ENCODE results near the gene RAB3GAP1.

GRCh38 chr2:135047300-135047699, 4.8 kb upstream of the RAB3GAP1 start, which contains the start of gene MAP3K19:
- no peak for TF ChIP-seq EZH2 (IDR thresholded peaks at IDR 0.05; ENCODE audit: borderline replicate concordance, low read depth, low read length, poor library complexity, severe bottlenecking)
- TF ChIP-seq, protein P1, sequence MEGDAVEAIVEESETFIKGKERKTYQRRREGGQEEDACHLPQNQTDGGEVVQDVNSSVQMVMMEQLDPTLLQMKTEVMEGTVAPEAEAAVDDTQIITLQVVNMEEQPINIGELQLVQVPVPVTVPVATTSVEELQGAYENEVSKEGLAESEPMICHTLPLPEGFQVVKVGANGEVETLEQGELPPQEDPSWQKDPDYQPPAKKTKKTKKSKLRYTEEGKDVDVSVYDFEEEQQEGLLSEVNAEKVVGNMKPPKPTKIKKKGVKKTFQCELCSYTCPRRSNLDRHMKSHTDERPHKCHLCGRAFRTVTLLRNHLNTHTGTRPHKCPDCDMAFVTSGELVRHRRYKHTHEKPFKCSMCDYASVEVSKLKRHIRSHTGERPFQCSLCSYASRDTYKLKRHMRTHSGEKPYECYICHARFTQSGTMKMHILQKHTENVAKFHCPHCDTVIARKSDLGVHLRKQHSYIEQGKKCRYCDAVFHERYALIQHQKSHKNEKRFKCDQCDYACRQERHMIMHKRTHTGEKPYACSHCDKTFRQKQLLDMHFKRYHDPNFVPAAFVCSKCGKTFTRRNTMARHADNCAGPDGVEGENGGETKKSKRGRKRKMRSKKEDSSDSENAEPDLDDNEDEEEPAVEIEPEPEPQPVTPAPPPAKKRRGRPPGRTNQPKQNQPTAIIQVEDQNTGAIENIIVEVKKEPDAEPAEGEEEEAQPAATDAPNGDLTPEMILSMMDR (conservative IDR thresholded peaks at IDR 0.05; ENCODE audit: low read depth, low read length), result no peak
